ENCODE measurements around the gene TNS3.

TNS3 gene

GRCh38 chr7:47303695-47304453 is 278.0 kb downstream of the TNS3 start:
- DNase-seq (ENCODE audit: low read depth, low spot score): no peak

GRCh38 chr7:47303014-47303694 is 278.8 kb downstream of the TNS3 start:
- DNase-seq (ENCODE audit: low read depth, low spot score): no peak

GRCh38 chr7:47302560-47302959 is 279.4 kb downstream of the TNS3 start:
- no peak for DNase-seq (ENCODE audit: low read depth, low spot score)

- no peak for DNase-seq (ENCODE audit: low read depth, low spot score)
Measured at GRCh38 chr7:47301657-47302295, 280.1 kb downstream of the TNS3 start.

- no peak for DNase-seq (ENCODE audit: low read depth, low spot score)
Measured at GRCh38 chr7:47301105-47301477, 280.8 kb downstream of the TNS3 start.

GRCh38 chr7:47300472-47301104 is 281.3 kb downstream of the TNS3 start:
- DNase-seq (ENCODE audit: low read depth, low spot score): no peak

- DNase-seq (ENCODE audit: low read depth, low spot score): no peak
Measured at GRCh38 chr7:47299496-47299895, 282.4 kb downstream of the TNS3 start.

GRCh38 chr7:47298636-47299035 is 283.3 kb downstream of the TNS3 start:
- DNase-seq (ENCODE audit: low read depth, low spot score): no peak

GRCh38 chr7:47297120-47297519 is 284.8 kb downstream of the TNS3 start:
- no peak for DNase-seq (ENCODE audit: low read depth, low spot score)

GRCh38 chr7:47295606-47296005 is 286.3 kb downstream of the TNS3 start:
- no peak for DNase-seq (ENCODE audit: low read depth, low spot score)

- no peak for DNase-seq (ENCODE audit: low read depth, low spot score)
Measured at GRCh38 chr7:47294556-47295222, 287.2 kb downstream of the TNS3 start.

GRCh38 chr7:47293884-47294555 is 287.9 kb downstream of the TNS3 start:
- no peak for DNase-seq (ENCODE audit: low read depth, low spot score)

- DNase-seq (ENCODE audit: low read depth, low spot score): no peak
Measured at GRCh38 chr7:47292832-47293309, 289.0 kb downstream of the TNS3 start.

- no peak for DNase-seq (ENCODE audit: low read depth, low spot score)
Measured at GRCh38 chr7:47291461-47292081, 290.3 kb downstream of the TNS3 start.

GRCh38 chr7:47290867-47291266 is 291.0 kb downstream of the TNS3 start:
- DNase-seq (ENCODE audit: low read depth, low spot score): no peak

- DNase-seq (ENCODE audit: low read depth, low spot score): no peak
Measured at GRCh38 chr7:47290466-47290865, 291.4 kb downstream of the TNS3 start.

GRCh38 chr7:47288060-47288459 is 293.9 kb downstream of the TNS3 start:
- DNase-seq (ENCODE audit: low read depth, low spot score): no peak

- DNase-seq (ENCODE audit: low read depth, low spot score): peak; percentile 50
Measured at GRCh38 chr7:47285860-47286491, 295.9 kb downstream of the TNS3 start.

- DNase-seq (ENCODE audit: low read depth, low spot score): no peak
Measured at GRCh38 chr7:47284691-47285635, 296.9 kb downstream of the TNS3 start.
